GM12864 (cell line): ENCODE measurements around the gene CELF1.

Experiments used
- DNase-seq: peaks from one replicate; pipeline ENCODE4 v3.0.0-alpha.2; 2011; ENCODE audit warnings: low read depth
- H3K4me3 ChIP-seq: 2 replicates; pipeline ENCODE4 v1.5.1; 2011; ENCODE audit warnings: mild to moderate bottlenecking, low read depth, low read length, control low read depth
- TF ChIP-seq, protein P1 (sequence below): IDR thresholded peaks from 2 replicates; pipeline ENCODE4 v1.5.1; 2011; ENCODE audit warnings: low read depth, mild to moderate bottlenecking, moderate library complexity, low read length, control low read depth, inconsistent platforms; ENCODE audit errors: missing control alignments

The CELF1 gene

DNA sequence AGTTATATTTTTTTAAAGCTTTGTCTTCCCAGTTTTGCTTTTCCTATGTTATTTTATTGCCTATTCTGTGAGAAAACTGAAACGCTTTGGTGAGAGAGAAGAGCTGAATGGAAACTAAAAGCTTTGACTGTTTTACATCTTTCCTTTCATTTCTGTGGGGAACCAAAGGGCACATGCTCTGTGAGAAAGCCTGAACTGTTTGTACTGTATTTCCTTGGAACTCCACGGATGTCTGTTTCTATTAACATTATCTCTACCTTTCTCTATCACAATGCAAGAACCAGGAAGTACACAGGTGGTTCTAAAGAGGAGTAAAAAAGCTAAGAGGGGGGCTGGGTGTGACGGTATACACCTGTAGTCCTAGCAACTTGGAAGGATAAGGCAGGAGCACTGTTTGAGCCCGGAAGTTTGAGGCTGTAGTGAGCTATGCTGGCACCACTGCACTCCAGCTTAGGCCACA lies 43.8 kb downstream of the CELF1 start:
- no peak for DNase-seq
- peak overlapping the region; percentile 14 for H3K4me3 ChIP-seq
- TF ChIP-seq, protein P1, sequence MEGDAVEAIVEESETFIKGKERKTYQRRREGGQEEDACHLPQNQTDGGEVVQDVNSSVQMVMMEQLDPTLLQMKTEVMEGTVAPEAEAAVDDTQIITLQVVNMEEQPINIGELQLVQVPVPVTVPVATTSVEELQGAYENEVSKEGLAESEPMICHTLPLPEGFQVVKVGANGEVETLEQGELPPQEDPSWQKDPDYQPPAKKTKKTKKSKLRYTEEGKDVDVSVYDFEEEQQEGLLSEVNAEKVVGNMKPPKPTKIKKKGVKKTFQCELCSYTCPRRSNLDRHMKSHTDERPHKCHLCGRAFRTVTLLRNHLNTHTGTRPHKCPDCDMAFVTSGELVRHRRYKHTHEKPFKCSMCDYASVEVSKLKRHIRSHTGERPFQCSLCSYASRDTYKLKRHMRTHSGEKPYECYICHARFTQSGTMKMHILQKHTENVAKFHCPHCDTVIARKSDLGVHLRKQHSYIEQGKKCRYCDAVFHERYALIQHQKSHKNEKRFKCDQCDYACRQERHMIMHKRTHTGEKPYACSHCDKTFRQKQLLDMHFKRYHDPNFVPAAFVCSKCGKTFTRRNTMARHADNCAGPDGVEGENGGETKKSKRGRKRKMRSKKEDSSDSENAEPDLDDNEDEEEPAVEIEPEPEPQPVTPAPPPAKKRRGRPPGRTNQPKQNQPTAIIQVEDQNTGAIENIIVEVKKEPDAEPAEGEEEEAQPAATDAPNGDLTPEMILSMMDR: no peak

DNA sequence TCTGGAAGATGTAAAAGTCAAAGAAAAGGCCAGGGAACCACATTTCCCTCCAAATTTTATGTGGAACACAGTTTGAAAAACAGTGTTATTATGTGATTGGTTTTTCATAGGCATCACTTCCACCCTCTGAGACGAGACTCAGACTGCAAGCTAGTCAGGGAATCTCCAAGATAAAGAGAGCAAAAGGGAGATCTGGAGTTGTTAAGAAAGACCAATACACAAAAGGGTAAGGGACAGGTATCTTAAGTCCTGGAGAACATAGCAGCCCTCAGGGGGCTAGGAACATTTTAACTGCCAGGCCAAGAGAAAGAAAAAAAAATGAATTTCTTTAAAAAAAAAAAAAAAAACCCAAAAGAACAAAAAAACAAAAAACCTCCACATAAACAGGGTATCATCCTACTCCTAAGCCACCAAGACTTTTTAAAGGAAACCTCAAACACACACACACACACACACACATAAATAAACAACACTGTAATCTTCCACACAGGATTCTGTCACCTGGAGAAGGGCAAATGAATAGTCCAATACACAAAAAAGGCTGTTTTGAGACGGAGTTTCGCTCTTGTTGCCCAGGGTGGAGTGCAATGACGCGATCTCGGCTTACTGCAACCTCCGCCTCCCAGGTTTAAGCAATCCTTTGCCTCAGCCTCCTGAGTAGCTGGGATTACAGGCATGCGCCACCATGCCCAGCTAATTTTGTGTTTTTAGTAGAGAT lies 44.5 kb downstream of the CELF1 start:
- TF ChIP-seq, protein P1: no peak
- peak overlapping the region; percentile 11; the same call in 1 of the 2 replicates for H3K4me3 ChIP-seq
- no peak for DNase-seq

DNA sequence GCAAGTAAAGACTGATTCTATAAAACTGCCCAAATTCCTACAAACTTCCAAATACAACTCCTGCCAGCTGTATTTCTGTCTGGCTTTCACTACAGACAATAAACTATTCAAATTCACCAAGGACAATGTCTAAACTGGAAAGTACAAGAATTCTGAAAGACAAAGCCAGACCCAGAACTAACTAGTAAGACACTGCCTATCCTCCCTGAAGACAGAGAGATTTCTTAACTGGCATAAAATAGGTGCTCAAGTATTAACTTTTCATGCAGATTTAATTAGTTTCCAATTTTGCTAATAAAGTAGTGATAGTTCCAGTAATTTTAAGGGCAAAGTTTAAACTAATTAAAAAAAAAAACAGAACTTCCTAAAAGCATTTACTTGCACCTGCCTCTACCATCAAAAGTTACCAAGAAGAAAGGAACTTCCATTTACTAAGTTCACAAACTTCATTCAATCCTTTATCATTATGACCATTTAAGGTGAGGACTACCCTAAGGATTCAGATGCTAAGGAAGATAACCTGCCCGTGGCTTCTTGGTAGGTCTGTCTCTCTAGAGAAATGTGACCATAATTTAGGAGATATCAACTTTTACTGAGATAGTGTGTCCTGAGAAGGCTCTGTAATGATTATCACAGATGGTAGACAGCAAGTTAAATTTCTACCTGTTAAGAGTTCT lies 45.2 kb downstream of the CELF1 start:
- H3K4me3 ChIP-seq: no peak overlapping the region; the same call in 1 of the 2 replicates
- no peak for DNase-seq
- TF ChIP-seq, protein P1: no peak

DNA sequence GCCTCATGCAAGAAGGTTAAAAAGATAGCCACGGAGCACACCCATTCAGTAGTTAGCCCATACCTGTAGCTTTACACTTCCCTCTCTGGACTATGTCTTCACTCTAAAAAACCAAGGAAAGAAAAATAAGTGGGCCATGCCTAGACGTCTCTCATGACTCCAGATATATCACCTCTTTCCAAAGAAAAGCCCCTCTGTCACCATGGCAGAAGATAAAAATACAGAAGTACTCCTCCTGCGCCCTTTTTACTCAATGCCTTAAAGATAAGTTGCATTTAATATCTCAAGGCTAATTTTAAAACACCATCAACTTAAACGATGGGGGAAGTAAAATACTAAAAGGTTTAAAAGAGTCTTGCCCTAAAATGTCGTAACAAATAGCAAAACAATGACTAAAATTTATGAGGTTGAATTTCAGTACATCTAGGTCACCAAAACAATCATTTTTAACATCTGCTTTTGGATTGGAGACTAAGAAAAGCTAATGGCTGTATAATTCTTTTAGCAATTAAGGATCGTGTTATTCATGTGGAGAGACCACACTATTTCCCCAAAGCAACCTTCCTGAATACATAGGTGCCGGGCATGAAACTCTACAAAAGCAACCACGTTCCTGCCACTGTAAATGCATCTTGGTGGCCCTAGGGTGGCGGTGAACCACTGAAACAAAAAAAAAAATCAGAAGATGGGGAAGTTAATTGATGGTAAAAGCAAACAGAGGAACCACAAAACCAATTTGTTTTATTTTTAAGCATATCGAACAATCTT lies 46.0 kb downstream of the CELF1 start:
- TF ChIP-seq, protein P1: no peak

GRCh38 chr11:47506373-47506772 lies 46.6 kb downstream of the CELF1 start:
- no peak for DNase-seq
- no peak overlapping the region for H3K4me3 ChIP-seq
- TF ChIP-seq, protein P1: no peak

More for the DNA sequence above, 46.0 kb downstream of the CELF1 start:
- H3K4me3 ChIP-seq: no peak overlapping the region; the same call in 1 of the 2 replicates
- DNase-seq: no peak

DNA sequence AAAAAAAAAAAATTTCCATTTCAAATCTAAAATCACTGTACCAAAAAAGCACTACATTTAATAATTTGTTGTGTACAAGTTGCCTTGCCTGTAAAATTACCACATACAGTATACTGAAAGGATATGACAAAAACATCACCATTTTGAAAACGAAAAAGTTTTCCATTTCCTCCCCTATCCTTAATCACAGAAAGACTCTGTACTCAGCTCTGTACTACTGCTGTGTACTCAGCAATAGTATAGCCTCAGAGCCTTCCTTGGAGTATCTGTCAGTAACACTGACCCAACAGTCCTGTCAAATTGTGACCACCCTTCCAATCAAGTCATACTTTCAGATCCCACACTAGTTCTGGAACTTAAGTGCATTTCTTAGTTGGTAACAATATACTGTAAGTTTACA lies 48.0 kb downstream of the CELF1 start:
- no peak overlapping the region for H3K4me3 ChIP-seq
- TF ChIP-seq, protein P1: no peak
- no peak for DNase-seq
